ENCODE data around the gene SRC.

SRC gene

GRCh38 chr20:37372441-37372840 is 26.5 kb downstream of the SRC start:
- peaks cover 61% of the 10 kb centered on the region for H3K4me1 Mint-ChIP-seq
- H3K27me3 Mint-ChIP-seq = no peaks in the 10 kb centered on the region
- peaks cover 63% of the 10 kb centered on the region for H3K36me3 Mint-ChIP-seq
- no peak overlapping the region for H3K4me3 Mint-ChIP-seq
- no peak for ATAC-seq
- peak overlapping the region; percentile 72 for H3K27ac Mint-ChIP-seq
- no peaks in the 10 kb centered on the region for H3K9me3 Mint-ChIP-seq

- H3K4me1 Mint-ChIP-seq = peaks cover 60% of the 10 kb centered on the region
- ATAC-seq = no peak
- H3K4me3 Mint-ChIP-seq = no peak overlapping the region
- H3K27ac Mint-ChIP-seq = no peak overlapping the region
- peaks cover 61% of the 10 kb centered on the region for H3K36me3 Mint-ChIP-seq
- no peaks in the 10 kb centered on the region for H3K9me3 Mint-ChIP-seq
- no peaks in the 10 kb centered on the region for H3K27me3 Mint-ChIP-seq
These were observed 27.2 kb downstream of the SRC start for GRCh38 chr20:37373020-37373598.

- H3K4me1 Mint-ChIP-seq = peaks cover 69% of the 10 kb centered on the region
- ATAC-seq = peak; percentile 60
These were observed 29.3 kb downstream of the SRC start for GRCh38 chr20:37375227-37375626.

GRCh38 chr20:37376324-37376723 is 30.4 kb downstream of the SRC start:
- Mint-ChIP-seq H3K36me3 (peaks cover 56% of the 10 kb centered on the region), H3K27ac (no peak overlapping the region), H3K4me1 (peaks cover 75% of the 10 kb centered on the region), H3K27me3 (no peaks in the 10 kb centered on the region), H3K4me3 (no peak overlapping the region), H3K9me3 (no peaks in the 10 kb centered on the region)
- no peak for ATAC-seq

More at GRCh38 chr20:37375227-37375626, 29.3 kb downstream of the SRC start:
- H3K4me3 Mint-ChIP-seq = no peak overlapping the region
- peaks cover 61% of the 10 kb centered on the region for H3K36me3 Mint-ChIP-seq
- no peaks in the 10 kb centered on the region for H3K9me3 Mint-ChIP-seq
- peak overlapping the region; percentile 71 for H3K27ac Mint-ChIP-seq
- no peaks in the 10 kb centered on the region for H3K27me3 Mint-ChIP-seq

- H3K4me1 Mint-ChIP-seq = peaks cover 75% of the 10 kb centered on the region
- peak overlapping the region; percentile 71 for H3K27ac Mint-ChIP-seq
- H3K4me3 Mint-ChIP-seq = no peak overlapping the region
- H3K36me3 Mint-ChIP-seq = peaks cover 51% of the 10 kb centered on the region
- H3K27me3 Mint-ChIP-seq = no peaks in the 10 kb centered on the region
- no peaks in the 10 kb centered on the region for H3K9me3 Mint-ChIP-seq
- no peak for ATAC-seq
These were observed 30.9 kb downstream of the SRC start for GRCh38 chr20:37376791-37377190.

DNA sequence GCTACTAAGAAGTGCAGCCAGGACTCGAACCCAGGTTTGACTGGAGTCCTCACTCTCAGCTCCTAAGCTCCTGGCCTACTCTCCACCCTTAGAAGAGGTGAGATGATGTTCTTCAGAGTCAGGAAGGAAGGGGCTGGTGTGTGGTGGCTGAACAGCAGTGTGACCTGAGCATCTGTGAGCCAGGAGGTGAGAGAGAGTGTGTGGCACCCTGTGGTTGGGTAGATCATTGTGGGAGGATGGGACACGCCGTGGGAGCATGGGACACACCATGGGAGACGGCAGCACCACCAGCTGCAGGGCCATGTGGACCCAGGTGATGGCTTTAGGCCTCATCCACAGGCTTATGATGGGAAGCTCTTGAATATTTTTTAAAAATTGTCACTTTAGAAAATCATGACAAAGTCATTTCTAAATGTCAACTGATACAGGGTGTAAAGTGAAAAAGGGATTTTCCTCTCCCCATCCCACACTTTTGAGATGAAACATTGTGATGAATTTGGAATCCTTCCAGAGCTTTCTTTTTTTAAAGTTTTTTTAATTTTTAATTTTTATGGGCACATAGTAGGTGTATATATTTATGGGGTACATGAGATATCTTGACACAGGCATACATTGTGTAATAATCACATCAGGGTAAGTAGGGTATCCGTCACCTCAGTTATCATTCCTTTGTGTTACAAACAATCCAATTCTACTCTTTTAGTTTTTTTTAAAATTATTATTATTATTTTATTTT is 31.6 kb downstream of the SRC start:
- H3K36me3 Mint-ChIP-seq = peaks cover 47% of the 10 kb centered on the region
- H3K4me1 Mint-ChIP-seq = peaks cover 75% of the 10 kb centered on the region
- peak overlapping the region; percentile 1 for H3K4me3 Mint-ChIP-seq
- peak overlapping the region; percentile 71 for H3K27ac Mint-ChIP-seq
- no peak for ATAC-seq
- no peaks in the 10 kb centered on the region for H3K27me3 Mint-ChIP-seq
- H3K9me3 Mint-ChIP-seq = no peaks in the 10 kb centered on the region

GRCh38 chr20:37378420-37378784 is 32.5 kb downstream of the SRC start:
- Mint-ChIP-seq H3K9me3 (no peaks in the 10 kb centered on the region), H3K36me3 (peaks cover 52% of the 10 kb centered on the region), H3K4me1 (peaks cover 82% of the 10 kb centered on the region), H3K27me3 (no peaks in the 10 kb centered on the region), H3K4me3 (no peak overlapping the region), H3K27ac (peak overlapping the region; percentile 71)
- ATAC-seq = no peak

GRCh38 chr20:37378785-37379598 is 33.1 kb downstream of the SRC start:
- H3K36me3 Mint-ChIP-seq = peaks cover 50% of the 10 kb centered on the region
- ATAC-seq = no peak
- peak overlapping the region; percentile 71 for H3K27ac Mint-ChIP-seq
- H3K4me3 Mint-ChIP-seq = no peak overlapping the region
- H3K4me1 Mint-ChIP-seq = peaks cover 84% of the 10 kb centered on the region
- H3K9me3 Mint-ChIP-seq = no peaks in the 10 kb centered on the region
- H3K27me3 Mint-ChIP-seq = no peaks in the 10 kb centered on the region

GRCh38 chr20:37379967-37380828 is 34.3 kb downstream of the SRC start:
- peaks cover 86% of the 10 kb centered on the region for H3K4me1 Mint-ChIP-seq
- peaks cover 49% of the 10 kb centered on the region for H3K36me3 Mint-ChIP-seq
- no peaks in the 10 kb centered on the region for H3K9me3 Mint-ChIP-seq
- H3K27me3 Mint-ChIP-seq = no peaks in the 10 kb centered on the region
- ATAC-seq = no peak
- no peak overlapping the region for H3K4me3 Mint-ChIP-seq
- peak overlapping the region; percentile 88 for H3K27ac Mint-ChIP-seq

DNA sequence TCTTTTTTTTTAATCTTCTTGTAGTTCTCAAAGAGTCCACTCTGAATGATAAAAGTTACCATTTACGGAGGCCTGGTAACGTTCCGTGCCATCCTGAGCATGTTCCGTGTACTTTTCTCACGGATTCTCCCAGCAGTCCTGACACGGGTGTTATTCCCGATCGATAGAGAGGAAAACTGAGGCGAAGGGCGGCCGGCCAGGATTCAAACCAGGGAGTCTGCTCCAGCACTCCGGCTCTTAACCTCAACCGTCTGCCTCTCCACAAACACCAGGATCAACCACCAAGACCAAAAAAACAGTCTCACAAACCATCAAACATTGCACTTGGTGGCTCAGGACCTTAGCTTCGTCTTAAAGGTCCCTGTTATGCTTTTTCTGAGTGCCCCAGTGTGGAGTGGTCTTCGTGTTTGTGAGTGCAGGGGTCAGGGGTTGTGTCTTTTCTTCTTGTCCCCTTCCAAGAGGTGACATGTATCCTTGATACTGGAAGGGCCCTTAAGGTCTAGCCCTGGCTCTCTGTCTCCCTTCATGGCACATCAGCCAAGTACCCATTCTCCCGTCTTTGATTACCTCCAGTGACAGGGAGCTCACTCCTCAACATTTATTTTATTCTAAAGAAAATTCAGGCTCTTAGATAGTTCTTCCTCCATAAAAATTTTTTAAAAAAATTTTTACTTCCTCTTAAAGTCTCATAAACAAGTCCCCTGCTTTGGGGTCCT is 35.1 kb downstream of the SRC start:
- no peak overlapping the region for H3K4me3 Mint-ChIP-seq
- no peaks in the 10 kb centered on the region for H3K9me3 Mint-ChIP-seq
- ATAC-seq = no peak
- H3K4me1 Mint-ChIP-seq = peaks cover 79% of the 10 kb centered on the region
- no peaks in the 10 kb centered on the region for H3K27me3 Mint-ChIP-seq
- peak overlapping the region; percentile 88 for H3K27ac Mint-ChIP-seq
- H3K36me3 Mint-ChIP-seq = peaks cover 41% of the 10 kb centered on the region

- Mint-ChIP-seq H3K9me3 (no peaks in the 10 kb centered on the region), H3K4me1 (peaks cover 80% of the 10 kb centered on the region), H3K27ac (peak overlapping the region; percentile 88), H3K27me3 (no peaks in the 10 kb centered on the region), H3K36me3 (peaks cover 47% of the 10 kb centered on the region), H3K4me3 (no peak overlapping the region)
- peak; percentile 79 for ATAC-seq
These were observed 35.9 kb downstream of the SRC start for GRCh38 chr20:37381621-37382471.

GRCh38 chr20:37382482-37383120 is 36.7 kb downstream of the SRC start:
- peaks cover 47% of the 10 kb centered on the region for H3K36me3 Mint-ChIP-seq
- ATAC-seq = peak; percentile 14
- peak overlapping the region; percentile 88 for H3K27ac Mint-ChIP-seq
- H3K27me3 Mint-ChIP-seq = no peaks in the 10 kb centered on the region
- peaks cover 73% of the 10 kb centered on the region for H3K4me1 Mint-ChIP-seq
- no peaks in the 10 kb centered on the region for H3K9me3 Mint-ChIP-seq
- no peak overlapping the region for H3K4me3 Mint-ChIP-seq

DNA sequence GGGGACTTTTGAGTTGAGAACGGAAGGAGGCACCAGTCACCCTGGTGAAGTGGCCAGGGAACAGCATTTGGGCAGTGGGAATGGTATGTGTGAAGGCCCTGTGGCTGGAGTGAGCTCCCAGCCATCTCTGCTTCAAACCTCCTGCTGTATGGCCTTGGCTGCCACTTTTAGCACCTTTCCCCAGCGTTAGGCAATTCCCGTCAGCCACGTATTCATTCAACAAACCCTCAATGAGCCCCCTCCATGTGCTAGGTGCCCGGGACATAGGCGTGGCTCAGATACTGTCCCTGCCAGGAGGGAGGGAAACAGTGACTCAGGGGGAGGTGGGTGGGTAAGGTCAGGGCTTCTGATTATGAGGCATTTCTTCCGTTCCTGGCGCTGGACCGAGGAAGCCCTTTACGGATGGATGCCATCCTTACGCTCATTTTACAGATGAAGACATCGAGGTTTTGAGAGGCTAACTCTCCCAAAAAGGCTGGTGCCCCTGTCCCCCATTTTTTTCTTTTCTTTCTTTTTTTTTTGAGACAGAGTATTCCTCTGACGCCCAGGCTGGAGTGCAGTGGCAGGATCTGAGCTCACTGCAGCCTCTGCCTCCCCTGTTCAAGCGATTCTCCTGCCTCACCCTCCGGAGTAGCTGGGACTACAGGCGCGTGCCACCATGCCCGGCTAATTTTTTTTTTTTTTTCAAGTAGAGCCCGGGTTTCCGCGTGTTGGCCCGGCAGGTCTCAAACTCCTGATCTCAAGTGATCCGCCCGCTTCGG is 37.5 kb downstream of the SRC start:
- Mint-ChIP-seq H3K4me3 (peak overlapping the region; percentile 62), H3K36me3 (peaks cover 47% of the 10 kb centered on the region), H3K27me3 (no peaks in the 10 kb centered on the region), H3K4me1 (peaks cover 66% of the 10 kb centered on the region), H3K9me3 (no peaks in the 10 kb centered on the region), H3K27ac (peak overlapping the region; percentile 88)
- peak; percentile 14 for ATAC-seq

Measured in stimulated activated memory B cell treated with anti-CD40 and anti-IgM and Interleukin-4, amounts not matched to agents 10 μg/mL and 1 μg/mL and 100 μg/mL, for 72 hours (primary cell).